HG03457 (cell line): Measurements from ENCODE around the gene HES7.

ENCODE experiments used
- ATAC-seq: cut with Tn5 transposase; IDR thresholded peaks from one replicate; pipeline ENCODE4 v1.9.1; 2021; ENCODE audit warnings: moderate number of reproducible peaks; ENCODE audit not compliant: unreplicated experiment

Gene HES7

GRCh38 chr17:8074554-8074953 lies 49.4 kb downstream of the HES7 start:
- no peak for ATAC-seq

GRCh38 chr17:8073627-8074484 lies 50.0 kb downstream of the HES7 start:
- ATAC-seq: no peak

DNA sequence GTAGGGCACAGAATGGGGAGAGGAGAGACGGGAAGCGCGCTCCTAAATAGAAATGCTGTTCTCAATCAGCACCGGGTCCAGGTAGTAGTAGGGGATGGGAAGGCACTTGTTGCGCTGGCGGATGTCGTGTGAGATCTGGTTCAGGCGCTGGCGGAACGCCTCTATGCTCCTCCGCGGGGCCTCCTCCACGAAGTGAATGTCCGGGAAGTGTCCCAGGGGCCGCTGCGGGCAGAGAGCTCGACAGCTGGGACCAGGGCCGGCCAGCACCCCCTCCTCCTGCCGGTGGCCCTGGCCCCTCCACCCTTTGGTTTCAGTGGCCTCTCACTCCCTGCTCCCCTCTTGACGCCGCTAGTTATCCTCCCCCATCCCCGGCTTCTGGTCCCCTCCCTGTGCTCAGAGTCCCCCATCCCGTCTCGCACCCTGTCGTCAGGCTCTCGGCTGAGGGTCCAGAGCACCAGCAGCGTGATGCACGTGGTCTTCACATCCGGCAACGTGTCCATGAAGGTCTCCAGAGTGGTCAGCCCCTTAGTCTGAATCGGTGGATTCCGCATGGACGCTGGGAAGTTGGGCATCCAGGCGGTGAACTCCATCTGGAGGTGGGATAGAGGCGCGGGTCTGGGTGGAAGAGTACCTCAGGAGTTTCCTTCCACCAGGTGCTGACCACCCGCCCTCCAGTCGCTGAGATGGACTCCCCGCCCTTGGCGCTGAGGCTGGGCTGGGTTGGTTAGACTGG lies 51.0 kb downstream of the HES7 start:
- ATAC-seq: no peak

GRCh38 chr17:8072341-8072728 lies 51.6 kb downstream of the HES7 start:
- no peak for ATAC-seq

GRCh38 chr17:8071496-8071895 lies 52.4 kb downstream of the HES7 start:
- no peak for ATAC-seq
